ENCODE data around the gene FMNL2. TPM values are rescaled to one million over a fixed set of nuclear protein-coding genes. Genes with fewer than 3 reads are reported as not detected.

Gene FMNL2
- total RNA-seq, 1 donor from 2014 or later = 34.3 TPM

DNA sequence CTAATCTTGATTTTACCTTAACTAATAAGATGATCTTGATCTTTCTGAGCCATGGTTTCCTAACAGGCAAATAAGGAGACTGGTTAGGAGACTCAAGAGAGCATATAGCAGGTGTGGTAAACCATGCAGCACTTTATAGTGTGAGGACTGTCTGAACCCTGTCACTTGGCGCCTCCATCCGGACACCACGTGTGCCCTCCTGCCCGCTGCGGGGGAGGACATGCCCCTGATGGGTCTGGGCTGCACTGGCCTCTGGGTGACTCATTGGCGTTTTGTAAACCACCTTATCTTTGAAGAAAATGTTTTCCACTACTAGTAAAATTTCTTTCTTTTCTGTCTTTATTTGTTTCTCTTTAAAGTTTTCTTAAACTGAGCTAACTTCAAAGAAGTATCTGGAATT lies 131.1 kb downstream of the FMNL2 start:
- H3K9me3 Mint-ChIP-seq (ENCODE audit: unreplicated experiment) = no peaks in the 10 kb centered on the region
- H3K36me3 Mint-ChIP-seq (ENCODE audit: low read depth, unreplicated experiment) = no peaks in the 10 kb centered on the region
- H3K4me3 ChIP-seq (ENCODE audit: insufficient read depth, low read depth, low read length) = no peak overlapping the region
- H3K27me3 Mint-ChIP-seq (ENCODE audit: low read depth, unreplicated experiment) = no peaks in the 10 kb centered on the region
- no peaks in the 10 kb centered on the region for H3K27me3 ChIP-seq (ENCODE audit: insufficient read depth, low read length)
- FAIRE-seq = no peak
- H3K79me2 ChIP-seq (ENCODE audit: insufficient read depth, low read length) = peaks cover 54% of the 10 kb centered on the region
- no peaks in the 10 kb centered on the region for H3K9me3 ChIP-seq (ENCODE audit: insufficient read depth, low read depth, low read length)
- no peak for TF ChIP-seq CTCF (IDR thresholded peaks at IDR 0.05; ENCODE audit: insufficient read depth, low read depth, low read length)
- no peak for TF ChIP-seq EZH2 (IDR thresholded peaks at IDR 0.05; ENCODE audit: insufficient read depth, low read length)
- peak overlapping the region; percentile 3 for H3K4me2 ChIP-seq (ENCODE audit: low read length)
- H2AFZ ChIP-seq (ENCODE audit: low read depth, low read length) = no peak overlapping the region
- no peak overlapping the region for H3K27ac Mint-ChIP-seq (ENCODE audit: unreplicated experiment)
- no peaks in the 10 kb centered on the region for H3K36me3 ChIP-seq (ENCODE audit: insufficient read depth, low read length)
- H3K4me1 ChIP-seq (ENCODE audit: insufficient read depth, low read length) = peaks cover 17% of the 10 kb centered on the region
- peaks cover 45% of the 10 kb centered on the region for H3K4me1 Mint-ChIP-seq (ENCODE audit: low read depth, unreplicated experiment)
- no peak overlapping the region for H3K27ac ChIP-seq (ENCODE audit: low read depth, low read length)
- H3K4me3 Mint-ChIP-seq (ENCODE audit: unreplicated experiment) = no peak overlapping the region
- peak; percentile 56 for DNase-seq (ENCODE audit: low read depth)
- H3K9ac ChIP-seq (ENCODE audit: low read length) = no peak overlapping the region
- peaks cover 22% of the 10 kb centered on the region for H4K20me1 ChIP-seq (ENCODE audit: insufficient read depth, low read length)

GRCh38 chr2:152466980-152467676 lies 132.2 kb downstream of the FMNL2 start:
- H3K27me3 ChIP-seq (ENCODE audit: insufficient read depth, low read length) = no peaks in the 10 kb centered on the region
- H3K4me1 Mint-ChIP-seq (ENCODE audit: low read depth, unreplicated experiment) = peaks cover 56% of the 10 kb centered on the region

More at GRCh38 chr2:152466980-152467676, 132.2 kb downstream of the FMNL2 start:
- H2AFZ ChIP-seq (ENCODE audit: low read depth, low read length) = no peak overlapping the region
- peaks cover 17% of the 10 kb centered on the region for H3K4me1 ChIP-seq (ENCODE audit: insufficient read depth, low read length)
- peaks cover 63% of the 10 kb centered on the region for H3K79me2 ChIP-seq (ENCODE audit: insufficient read depth, low read length)
- Mint-ChIP-seq H3K27me3 (ENCODE audit: low read depth, unreplicated experiment) (no peaks in the 10 kb centered on the region), H3K9me3 (ENCODE audit: unreplicated experiment) (no peaks in the 10 kb centered on the region), H3K36me3 (ENCODE audit: low read depth, unreplicated experiment) (no peaks in the 10 kb centered on the region), H3K27ac (ENCODE audit: unreplicated experiment) (no peak overlapping the region), H3K4me3 (ENCODE audit: unreplicated experiment) (no peak overlapping the region)
- no peak overlapping the region for H3K9ac ChIP-seq (ENCODE audit: low read length)
- no peak for FAIRE-seq
- H3K4me2 ChIP-seq (ENCODE audit: low read length) = peak overlapping the region; percentile 3
- H4K20me1 ChIP-seq (ENCODE audit: insufficient read depth, low read length) = peaks cover 22% of the 10 kb centered on the region
- TF ChIP-seq EZH2 (IDR thresholded peaks at IDR 0.05; ENCODE audit: insufficient read depth, low read length) = no peak
- TF ChIP-seq CTCF (IDR thresholded peaks at IDR 0.05; ENCODE audit: insufficient read depth, low read depth, low read length) = no peak
- no peak for DNase-seq (ENCODE audit: low read depth)
- H3K36me3 ChIP-seq (ENCODE audit: insufficient read depth, low read length) = no peaks in the 10 kb centered on the region
- no peaks in the 10 kb centered on the region for H3K9me3 ChIP-seq (ENCODE audit: insufficient read depth, low read depth, low read length)
- no peak overlapping the region for H3K27ac ChIP-seq (ENCODE audit: low read depth, low read length)
- no peak overlapping the region for H3K4me3 ChIP-seq (ENCODE audit: insufficient read depth, low read depth, low read length)

Data from astrocyte (in vitro differentiated cells and primary cell).